H1 (cell line): ENCODE results near the gene VARS2. TPM values are rescaled to one million over a fixed set of nuclear protein-coding genes. Genes with fewer than 3 reads are reported as not detected.
A peak's percentile ranks its signal among the peaks of the same experiment; 100 is the strongest.

Experiments used
- CTCF ChIA-PET: fragments of 300-600 bp; sonication (Branson Sonifier 250); formaldehyde crosslinking; loops from one replicate; lab custom pipeline; 2021; ENCODE audit not compliant: partially characterized antibody; lab: Charles Lee
- POLR2A ChIA-PET: fragments of 300-600 bp; sonication (Branson Sonifier 250); formaldehyde crosslinking; loops from one replicate; lab custom pipeline; 2021; ENCODE audit warnings: inconsistent platforms; ENCODE audit not compliant: partially characterized antibody; lab: Charles Lee
- DNase-seq, 2 experiments: peaks; one replicate each; pipeline versions ENCODE4 v3.0.0 to v3.0.0-alpha.2; 2010 to 2022; ENCODE audit warnings: low spot score in 2 of 2, low read depth in 1 of 2, mixed read lengths in 1 of 2
- FAIRE-seq: peaks from 2 replicates; lab custom pipeline; 2011; peaks lifted over from hg19 to GRCh38; lab: Jason Lieb, UNC
- H2AFZ ChIP-seq: 2 replicates; pipeline ENCODE4 v1.8.1; 2012; ENCODE audit warnings: low read length, inconsistent platforms
- H2AK5ac ChIP-seq: 2 replicates; pipeline ENCODE4 v1.6.1; 2013; ENCODE audit warnings: low read depth, low read length
- H2BK120ac ChIP-seq: replicated peaks from 2 replicates; pipeline ENCODE3; 2013; ENCODE audit warnings: low read depth, low read length, inconsistent platforms
- H2BK12ac ChIP-seq: 2 replicates; pipeline ENCODE4 v1.6.1; 2013; ENCODE audit warnings: low read depth, low read length
- H2BK15ac ChIP-seq: 2 replicates; pipeline ENCODE4 v1.6.1; 2013; ENCODE audit warnings: low read length
- H2BK20ac ChIP-seq: 2 replicates; pipeline ENCODE4 v1.6.1; 2013; ENCODE audit warnings: low read length
- H2BK5ac ChIP-seq: 2 replicates; pipeline ENCODE4 v1.6.1; 2013; ENCODE audit warnings: low read depth, low read length
- H3K14ac ChIP-seq: 2 replicates; pipeline ENCODE4 v1.6.1; 2013; ENCODE audit warnings: inconsistent platforms; ENCODE audit not compliant: insufficient read length
- H3K18ac ChIP-seq: 2 replicates; pipeline ENCODE4 v1.6.1; 2013; ENCODE audit warnings: low read length; ENCODE audit errors: extremely low read depth
- H3K23ac ChIP-seq: 2 replicates; pipeline ENCODE4 v1.6.1; 2013; ENCODE audit warnings: inconsistent platforms; ENCODE audit not compliant: insufficient read length
- H3K23me2 ChIP-seq: 2 replicates; pipeline ENCODE4 v1.6.1; 2013; ENCODE audit warnings: low read depth, low read length
- H3K27ac ChIP-seq: 2 replicates; pipeline ENCODE4 v1.6.1; 2011; ENCODE audit warnings: low read depth, low read length, inconsistent platforms
- H3K27me3 ChIP-seq, 4 experiments: replicated peaks in 1 of 4; 1 replicate in 1 of 4; 2 replicates in 3 of 4; pipeline versions ENCODE4 v1.6.1 to v1.8.1; 2011 to 2013; ENCODE audit warnings: low read length in 3 of 4, mild to moderate bottlenecking in 3 of 4, inconsistent platforms in 2 of 4, mixed read lengths in 2 of 4, moderate library complexity in 1 of 4; ENCODE audit not compliant: control insufficient read depth in 3 of 4, insufficient read depth in 3 of 4; ENCODE audit errors: extremely low read depth in 1 of 4
- H3K36me3 ChIP-seq, 4 experiments: 2 replicates each; pipeline versions ENCODE4 v1.6.1 to v1.8.1; 2011 to 2013; ENCODE audit warnings: mild to moderate bottlenecking in 4 of 4, low read length in 3 of 4, moderate library complexity in 2 of 4, control low read depth in 1 of 4, inconsistent platforms in 1 of 4; ENCODE audit not compliant: insufficient read depth in 4 of 4, control insufficient read depth in 2 of 4
- H3K4ac ChIP-seq: replicated peaks from 2 replicates; pipeline ENCODE3; 2013; ENCODE audit warnings: low read length, low read depth, mixed read lengths, inconsistent platforms; ENCODE audit not compliant: insufficient read length
- H3K4me1 ChIP-seq, 4 experiments: replicated peaks in 1 of 4; 1 replicate in 1 of 4; 2 replicates in 3 of 4; pipeline versions ENCODE4 v1.6.1 to v1.8.1; 2011 to 2013; ENCODE audit warnings: low read length in 3 of 4, inconsistent platforms in 2 of 4, mixed read lengths in 1 of 4; ENCODE audit not compliant: insufficient read depth in 4 of 4, control insufficient read depth in 3 of 4
- H3K4me2 ChIP-seq, 2 experiments: 2 replicates each; pipeline versions ENCODE4 v1.6.1 to v1.8.1; 2011 to 2013; ENCODE audit warnings: low read depth in 2 of 2, low read length in 2 of 2, control low read depth in 1 of 2, inconsistent platforms in 1 of 2, mild to moderate bottlenecking in 1 of 2; ENCODE audit not compliant: insufficient read depth in 1 of 2
- H3K4me3 ChIP-seq, 4 experiments: fragments of 200-600, 300-600 bp in 1 of 4; sonication (generic), shearing (Covaris generic), sonication (Bioruptor Twin) in 1 of 4; 2 replicates each; pipeline versions ENCODE4 v1.5.1 to v1.8.1; 2011 to 2016; ENCODE audit warnings: low read length in 4 of 4, low read depth in 3 of 4, control low read depth in 2 of 4, inconsistent platforms in 2 of 4, mild to moderate bottlenecking in 2 of 4, mixed read lengths in 1 of 4, moderate library complexity in 1 of 4; ENCODE audit not compliant: insufficient read depth in 2 of 4; ENCODE audit errors: extremely low read depth in 1 of 4
- H3K56ac ChIP-seq: replicated peaks from 2 replicates; pipeline ENCODE3; 2013; ENCODE audit warnings: low read depth, mild to moderate bottlenecking, mixed read lengths, low read length, inconsistent platforms; ENCODE audit not compliant: insufficient read length
- H3K79me1 ChIP-seq: 2 replicates; pipeline ENCODE4 v1.6.1; 2013; ENCODE audit warnings: low read depth, low read length, control low read depth
- H3K79me2 ChIP-seq, 2 experiments: 2 replicates each; pipeline versions ENCODE4 v1.6.1 to v1.8.1; 2012 to 2013; ENCODE audit warnings: low read length in 2 of 2, mild to moderate bottlenecking in 2 of 2, inconsistent platforms in 1 of 2; ENCODE audit not compliant: insufficient read depth in 2 of 2, control insufficient read depth in 1 of 2
- H3K9ac ChIP-seq, 4 experiments: replicated peaks in 1 of 4; 1 replicate in 1 of 4; 2 replicates in 3 of 4; pipeline versions ENCODE4 v1.6.1 to v1.8.1; 2011 to 2013; ENCODE audit warnings: low read depth in 3 of 4, low read length in 3 of 4, control low read depth in 2 of 4, mild to moderate bottlenecking in 2 of 4, moderate library complexity in 2 of 4, inconsistent platforms in 1 of 4; ENCODE audit errors: extremely low read depth in 1 of 4
- H3K9me3 ChIP-seq, 2 experiments: 2 replicates each; pipeline versions ENCODE4 v1.6.1 to v1.8.1; 2012 to 2013; ENCODE audit warnings: mild to moderate bottlenecking in 2 of 2, moderate library complexity in 2 of 2, control low read depth in 1 of 2, inconsistent platforms in 1 of 2, low read depth in 1 of 2, low read length in 1 of 2, mixed read lengths in 1 of 2; ENCODE audit not compliant: insufficient read depth in 2 of 2
- H4K20me1 ChIP-seq, 2 experiments: replicated peaks in 1 of 2; 2 replicates each; pipeline versions ENCODE3 to v1.8.1; 2011 to 2013; ENCODE audit warnings: inconsistent platforms in 2 of 2, low read length in 2 of 2, mild to moderate bottlenecking in 1 of 2; ENCODE audit not compliant: insufficient read depth in 2 of 2, control insufficient read depth in 1 of 2
- H4K5ac ChIP-seq: 2 replicates; pipeline ENCODE4 v1.6.1; 2013; ENCODE audit warnings: low read length, low read depth, mixed read lengths, inconsistent platforms; ENCODE audit not compliant: insufficient read length
- H4K8ac ChIP-seq: 2 replicates; pipeline ENCODE4 v1.8.0; 2013; ENCODE audit warnings: mild to moderate bottlenecking, moderate library complexity, low read length, inconsistent platforms; ENCODE audit not compliant: insufficient read depth; ENCODE audit errors: extremely low read depth
- H4K91ac ChIP-seq: replicated peaks from 2 replicates; pipeline ENCODE3; 2013; ENCODE audit warnings: low read length, mixed read lengths, inconsistent platforms; ENCODE audit not compliant: insufficient read length
- RNF2 ChIP-seq: fragments of 200-900, 300-1000 bp; sonication (generic); IDR thresholded peaks from 2 replicates; pipeline ENCODE4 v1.7.1; 2016; ENCODE audit warnings: borderline replicate concordance, low read depth, mild to moderate bottlenecking, antibody characterized with exemption, low read length; ENCODE audit not compliant: poor library complexity, severe bottlenecking; ENCODE audit errors: missing control alignments
- YY1 ChIP-seq: IDR thresholded peaks from 2 replicates; pipeline ENCODE4 v1.6.1; 2011; ENCODE audit warnings: low read depth, mild to moderate bottlenecking, low read length
- WGBS, 2 experiments: shearing (Covaris generic) in 1 of 2; methylation state at CpG; one replicate each; pipeline versions ENCODE4 v1.1.6 to v1.1.7; 2013 to 2015; ENCODE audit warnings: low lambda C conversion rate in 2 of 2, mixed read lengths in 2 of 2, inconsistent platforms in 1 of 2, low coverage in 1 of 2, missing lambda C conversion rate in 1 of 2; ENCODE audit not compliant: insufficient replicate concordance in 2 of 2, insufficient coverage in 1 of 2, insufficient read length in 1 of 2; ENCODE audit errors: extremely low coverage in 1 of 2, missing lambda C conversion rate in 1 of 2; 5-methylcytosine and 5-hydroxymethylcytosine counted together
- polyA plus RNA-seq, 7 experiments: library from polyadenylated mRNA; depleted of rRNA in 3 of 7; stranded (reverse) in 5 of 7; unstranded in 2 of 7; fragments of >200 nt in 5 of 7; fragments of 200-250 nt in 2 of 7; gene quantifications; 1 replicate in 5 of 7; 2 replicates in 1 of 7; 4 replicates in 1 of 7; pipeline versions ENCODE4 v1.2.1 to v1.2.3, GENCODE V29; 2011 to 2013; ENCODE audit warnings: missing spikeins in 2 of 7, mixed read lengths in 2 of 7
- total RNA-seq: library from RNA; stranded (reverse); fragmentation: NEBNext Ultra II Directional; extraction: Animal tissue kit (Norgen Biotek cat#: 25700); gene quantifications from 2 replicates; pipeline ENCODE4 v1.2.1, GENCODE V29; 2021

The VARS2 gene
- total and polyA plus RNA-seq, 2 of the 8 experiments (the other 6 are each of a cell fraction or from before 2014, with no cell fraction given) = 26.8 to 47.7 TPM

DNA sequence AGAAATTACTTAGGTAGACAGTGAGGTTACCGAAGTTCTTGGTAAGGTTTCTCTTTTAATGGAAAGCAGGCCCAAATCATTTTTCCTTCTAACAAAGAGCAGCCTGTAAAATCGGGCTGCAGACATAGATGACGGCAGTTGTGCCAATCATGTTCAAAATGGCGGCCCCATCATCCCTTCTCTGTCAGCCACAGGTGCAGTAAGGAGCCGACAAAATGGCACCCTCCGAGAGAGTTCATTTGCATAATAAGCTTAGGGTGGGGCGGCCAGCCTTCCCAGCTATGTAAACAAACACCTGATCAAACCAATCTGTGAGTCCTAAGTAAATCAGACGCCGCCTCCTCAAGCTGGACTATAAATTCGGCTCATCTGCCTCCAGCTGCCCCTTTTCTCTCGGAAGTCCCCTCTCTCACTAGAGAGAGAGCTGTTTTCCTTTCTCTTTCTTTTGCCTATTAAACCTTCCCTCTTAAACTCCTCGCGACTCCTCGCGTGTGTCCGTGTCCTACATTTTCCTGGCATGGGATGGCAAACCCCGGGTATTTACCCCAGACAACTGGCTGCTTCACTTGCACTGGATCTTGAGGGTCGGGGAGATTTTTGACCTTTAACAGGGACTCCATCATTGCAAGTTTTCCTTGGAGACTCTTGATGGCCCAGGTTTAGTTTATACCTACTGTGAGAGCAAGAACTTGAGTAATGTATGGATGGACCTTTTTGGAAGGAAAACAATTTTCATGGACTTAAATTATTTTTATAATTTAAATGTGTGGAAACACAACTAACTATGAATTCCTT, 38.6 kb upstream of the VARS2 start:
- Histone ChIP-seq H2BK20ac (no peak overlapping the region), H3K18ac (no peak overlapping the region), H3K9ac (no peak overlapping the region), H3K9me3 (peaks cover 17 to 30% of the 10 kb centered on the region in 2 experiments), H3K14ac (no peak overlapping the region), H4K5ac (no peak overlapping the region), H4K8ac (peak overlapping the region; percentile 25; the same call in 1 of the 2 replicates), H2BK5ac (no peak overlapping the region), H3K27ac (no peak overlapping the region), H4K20me1 (no peaks in the 10 kb centered on the region), H3K4me2 (no peak overlapping the region), H4K91ac (no peak overlapping the region), H2AK5ac (no peak overlapping the region), H3K79me2 (no peaks in the 10 kb centered on the region), H2BK12ac (no peak overlapping the region), H3K79me1 (no peaks in the 10 kb centered on the region), H3K23ac (no peak overlapping the region), H3K4me3 (no peak overlapping the region), H3K4ac (no peak overlapping the region), H3K36me3 (peaks cover 0 to 2% (median 0%) of the 10 kb centered on the region in 4 experiments; a peak in 1 of 8 replicates), H3K4me1 (peaks cover 6 to 18% (median 10%) of the 10 kb centered on the region in 4 experiments; a peak in 6 of 7 replicates), H3K27me3 (no peaks in the 10 kb centered on the region), H2AFZ (no peak overlapping the region), H3K23me2 (peaks cover 2% of the 10 kb centered on the region; the same call in 1 of the 2 replicates), H2BK15ac (no peak overlapping the region), H2BK120ac (no peak overlapping the region), H3K56ac (no peak overlapping the region)
- FAIRE-seq = no peak
- TF ChIP-seq RNF2 (no peak), YY1 (peak; percentile 73; the same call in 1 of the 2 replicates)
- POLR2A ChIA-PET = interaction anchor here (0.6 to 19.5 kb wide), 3 partner anchors 11 to 40 kb away, joined by 3 to 452 read pairs (median 4); no protein-coding TSS in a partner anchor
- CTCF ChIA-PET = interaction anchor here (1.4 to 29.0 kb wide), 2 partner anchors 38 to 207 kb away, joined by 3 to 610 read pairs; no protein-coding TSS in a partner anchor
- WGBS, 2 experiments = 89% methylated on average over 18 of the region's 18 CpGs; no CpG with 5 or more reads in 1 of the 2 experiments
- no peak for DNase-seq
